Breast epithelium (tissue), 3 donors: ENCODE data around the gene THSD7B.

Experiments
- CTCF ChIP-seq, 3 donors: fragments of 450-650 bp; IDR thresholded peaks; one replicate each; pipeline ENCODE4 v1.5.1; 2016 to 2017; ENCODE audit warnings: antibody characterized with exemption in 3 of 3, mild to moderate bottlenecking in 3 of 3, moderate library complexity in 3 of 3
- POLR2A ChIP-seq: fragments of 450-650 bp; IDR thresholded peaks from one replicate; pipeline ENCODE4 v1.6.1; 2016; ENCODE audit warnings: antibody characterized with exemption, mild to moderate bottlenecking, moderate library complexity
- POLR2AphosphoS5 ChIP-seq, 3 donors: sonication (generic); formaldehyde crosslinking; IDR thresholded peaks; one replicate each; pipeline ENCODE4 v1.6.1; 2017; ENCODE audit warnings: antibody characterized with exemption in 3 of 3

- no peak for TF ChIP-seq CTCF (IDR thresholded peaks at IDR 0.05)
- TF ChIP-seq POLR2AphosphoS5 (IDR thresholded peaks at IDR 0.05): no peak
- TF ChIP-seq POLR2A: no peak
These were observed 421.9 kb downstream of the THSD7B start for GRCh38 chr2:137187216-137187615.
